ENCODE results near the gene KLRC4. TPM values are rescaled to one million over a fixed set of nuclear protein-coding genes. Genes with fewer than 3 reads are reported as not detected.

Gene KLRC4
- total RNA-seq, 1 experiment from 2014 or later, result not detected

Other genes with a start within 250 kb of the KLRC4 start
- gene OLR1, start 237.6 kb downstream of the KLRC4 start, total RNA-seq (2014; rRNA removed; shearing (Covaris generic)), result not detected in 2 replicates
- not detected in 2 replicates for gene TMEM52B, start 230.7 kb downstream of the KLRC4 start, total RNA-seq (2014; rRNA removed; shearing (Covaris generic))
- gene GABARAPL1, start 196.9 kb downstream of the KLRC4 start, total RNA-seq (2014; rRNA removed; shearing (Covaris generic)), result 38.1 and 42.7 TPM in 2 replicates
- gene KLRD1, start 101.9 kb downstream of the KLRC4 start, total RNA-seq (2014; rRNA removed; shearing (Covaris generic)), result not detected in 2 replicates
- gene KLRK1, start 19.7 kb downstream of the KLRC4 start, total RNA-seq (2014; rRNA removed; shearing (Covaris generic)), result not detected in 2 replicates
- 0.46 TPM in 1 of 2 replicates, not detected in the other for gene KLRC3, start 10.8 kb upstream of the KLRC4 start, total RNA-seq (2014; rRNA removed; shearing (Covaris generic))
- 0.22 TPM in 1 of 2 replicates, not detected in the other for gene KLRC2, start 26.3 kb upstream of the KLRC4 start, total RNA-seq (2014; rRNA removed; shearing (Covaris generic))
- 0.25 TPM in 1 of 2 replicates, not detected in the other for gene KLRC1, start 43.6 kb upstream of the KLRC4 start, total RNA-seq (2014; rRNA removed; shearing (Covaris generic))
- gene EIF2S3B, start 96.1 kb upstream of the KLRC4 start, total RNA-seq (2014; rRNA removed; shearing (Covaris generic)), result 2.5 TPM in 2 replicates
- gene MAGOHB, start 203.9 kb upstream of the KLRC4 start, total RNA-seq (2014; rRNA removed; shearing (Covaris generic)), result 41.6 and 47.6 TPM in 2 replicates